Measurements from ENCODE around the gene RAPGEF3. TPM values are rescaled to one million over a fixed set of nuclear protein-coding genes. Genes with fewer than 3 reads are reported as not detected.

The RAPGEF3 gene
- total RNA-seq, 1 experiment from 2014 or later, result 6.1 TPM

DNA sequence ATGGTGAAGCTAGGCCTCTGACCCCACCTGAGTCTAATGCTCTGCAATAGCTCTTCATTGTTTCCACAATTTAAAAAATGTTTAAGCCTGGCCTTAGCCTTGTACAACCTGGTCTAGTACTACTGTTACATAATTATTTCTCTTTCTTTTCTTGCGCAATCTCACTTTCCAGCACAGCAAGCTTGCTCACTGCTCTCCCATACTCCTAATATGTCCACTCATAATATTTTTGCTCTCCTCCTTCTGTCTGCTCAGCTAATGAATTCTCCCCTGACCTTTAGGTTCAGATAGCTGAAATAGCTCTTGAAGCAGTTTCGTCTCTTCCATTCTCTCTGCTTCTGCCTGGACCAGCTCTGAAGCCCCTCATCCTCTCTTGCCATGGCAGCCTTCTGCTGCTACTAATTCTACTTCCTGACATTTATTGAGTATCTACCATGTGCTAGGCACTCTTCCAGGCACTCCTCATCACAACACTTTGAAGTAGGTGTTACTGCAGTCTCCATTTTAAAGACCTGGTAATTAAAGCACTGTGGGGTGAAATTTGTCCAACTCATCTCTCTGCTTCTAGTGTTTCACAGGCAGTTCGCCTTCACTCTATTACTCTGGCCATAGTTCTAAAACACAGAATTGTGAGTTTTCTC, 11.5 kb upstream of the RAPGEF3 start:
- Histone ChIP-seq H3K27me3 (no peaks in the 10 kb centered on the region), H3K4me3 (no peak overlapping the region), H3K9me3 (no peaks in the 10 kb centered on the region), H3K36me3 (no peaks in the 10 kb centered on the region)
- no peak for DNase-seq

DNA sequence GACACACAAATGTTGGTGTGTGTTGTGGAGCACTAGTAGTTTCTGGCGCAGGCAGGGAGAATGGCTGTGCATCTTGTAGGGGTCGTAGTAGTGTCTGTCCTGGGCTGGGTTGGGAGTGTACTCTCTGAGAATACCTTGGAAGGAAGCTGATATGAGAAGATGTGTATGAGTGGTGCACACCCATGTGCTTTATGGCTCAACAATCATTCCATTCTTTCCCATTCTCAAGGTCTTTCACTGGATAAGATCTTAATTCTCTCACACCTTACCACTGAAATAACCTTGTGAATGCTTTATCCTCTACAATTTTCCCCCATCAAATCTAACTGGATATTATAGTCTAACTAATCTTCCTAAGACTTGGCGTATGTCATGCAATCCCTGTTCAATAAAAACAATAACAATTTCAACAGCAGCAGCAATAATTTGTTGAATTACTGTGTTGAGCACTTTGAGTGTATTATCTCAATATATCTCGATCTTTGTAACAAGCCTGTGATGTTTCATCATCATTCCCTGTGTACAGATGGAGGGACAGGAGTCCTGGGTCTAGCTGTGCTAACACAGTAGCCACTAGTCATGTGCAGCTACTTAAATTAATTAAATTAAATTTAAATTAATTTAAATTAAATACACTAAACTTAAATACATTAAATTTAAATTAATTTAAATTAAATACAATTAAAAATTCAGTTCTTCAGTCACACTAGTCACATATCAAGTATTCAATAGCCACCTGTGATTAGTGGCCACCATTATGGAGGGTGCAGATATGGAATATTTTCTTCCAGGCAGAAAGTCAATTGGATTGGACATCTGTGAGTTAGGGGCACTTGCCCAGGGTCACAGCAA, 10.8 kb upstream of the RAPGEF3 start:
- Histone ChIP-seq H3K4me3 (no peak overlapping the region), H3K9me3 (no peaks in the 10 kb centered on the region), H3K27me3 (no peaks in the 10 kb centered on the region), H3K36me3 (no peaks in the 10 kb centered on the region)
- no peak for DNase-seq

DNA sequence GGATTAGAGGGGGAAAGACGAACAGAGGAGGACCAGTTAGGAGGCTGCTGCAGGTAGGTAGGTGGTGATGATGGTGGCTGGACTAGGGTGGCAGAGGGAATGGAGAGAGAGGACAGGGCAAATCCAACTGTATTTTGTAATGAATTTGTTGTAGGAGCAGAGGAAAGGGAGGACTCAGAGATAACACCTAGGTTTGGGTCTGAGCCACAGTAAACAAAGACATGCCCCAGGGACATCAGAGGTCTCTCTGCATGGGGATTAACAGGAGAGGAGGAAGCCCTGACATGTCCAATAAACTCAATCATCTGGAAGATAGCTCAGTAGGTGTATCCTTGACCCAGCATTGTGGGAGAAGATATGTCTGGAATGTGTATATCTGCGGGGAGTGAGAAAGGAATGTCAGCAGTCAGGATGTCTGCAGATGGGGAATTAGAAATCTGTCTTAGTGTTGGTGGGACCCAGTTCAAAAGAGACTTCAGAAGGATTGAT, 9.7 kb upstream of the RAPGEF3 start:
- no peaks in the 10 kb centered on the region for H3K36me3 ChIP-seq
- H3K9me3 ChIP-seq, result no peaks in the 10 kb centered on the region
- no peaks in the 10 kb centered on the region for H3K27me3 ChIP-seq
- no peak overlapping the region for H3K4me3 ChIP-seq
- no peak for DNase-seq

DNA sequence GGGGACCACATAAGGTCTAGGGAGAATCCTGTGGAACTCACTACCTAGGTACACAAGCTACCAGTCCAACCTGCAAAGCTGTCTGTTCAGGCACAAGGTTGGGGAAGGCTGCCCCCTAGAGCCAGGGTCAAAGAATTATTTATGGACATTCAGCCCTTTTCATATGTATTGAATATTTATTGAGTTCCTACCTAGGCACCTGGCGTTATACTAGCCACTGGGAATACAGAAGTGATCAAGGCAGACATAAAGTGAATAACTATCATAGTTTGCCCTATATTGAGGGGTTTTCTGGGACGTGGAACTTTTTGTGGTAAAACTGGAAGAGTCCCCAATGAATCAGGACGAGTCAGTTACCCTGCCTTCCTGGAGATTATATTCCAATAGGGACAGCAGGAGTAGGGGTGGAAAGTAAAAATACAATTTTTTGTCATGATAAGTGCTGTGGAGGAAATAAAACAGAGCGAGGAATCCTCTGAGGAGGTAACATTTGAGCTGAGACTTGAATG, 8.6 kb upstream of the RAPGEF3 start:
- no peak for DNase-seq
- H3K9me3 ChIP-seq, result no peaks in the 10 kb centered on the region
- no peak overlapping the region for H3K4me3 ChIP-seq
- no peaks in the 10 kb centered on the region for H3K36me3 ChIP-seq
- H3K27me3 ChIP-seq, result no peaks in the 10 kb centered on the region

DNA sequence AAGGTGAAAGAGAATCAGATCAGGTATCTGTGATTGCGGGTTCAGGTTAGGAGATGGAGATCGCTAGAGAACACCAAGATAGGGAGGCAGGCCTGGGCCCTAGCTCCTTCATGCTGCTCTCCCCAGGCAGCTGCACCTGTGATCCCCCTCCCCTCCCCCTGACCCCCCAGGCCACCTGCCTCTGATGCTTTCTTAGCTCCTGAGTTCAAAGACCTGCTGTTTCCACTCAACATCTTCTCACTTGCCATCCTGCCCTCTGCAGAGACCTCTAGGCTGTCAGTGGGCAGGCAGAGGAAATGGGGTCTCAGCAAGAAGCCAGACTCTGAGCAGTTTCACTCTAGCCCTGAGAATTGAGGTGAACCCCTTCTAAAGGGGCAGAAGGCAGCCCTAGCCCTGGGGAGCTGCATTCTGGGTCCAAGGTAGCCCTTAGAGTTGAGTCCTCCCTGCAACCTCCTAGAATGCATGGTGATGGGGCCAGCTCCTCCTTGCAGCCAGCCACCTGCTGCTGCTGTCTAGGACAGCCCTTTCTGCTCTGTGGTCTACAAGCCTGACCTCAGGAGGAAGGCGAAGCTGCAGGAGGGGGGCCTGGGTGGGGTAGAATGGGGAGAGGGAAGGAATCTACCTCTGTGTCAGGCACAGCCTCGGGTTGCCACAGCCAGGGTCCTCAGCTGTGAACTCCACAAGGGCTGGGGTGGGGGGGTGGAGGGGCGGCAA, 8.0 kb upstream of the RAPGEF3 start:
- Histone ChIP-seq H3K27me3 (no peaks in the 10 kb centered on the region), H3K9me3 (no peaks in the 10 kb centered on the region), H3K36me3 (no peaks in the 10 kb centered on the region), H3K4me3 (no peak overlapping the region)
- no peak for DNase-seq

DNA sequence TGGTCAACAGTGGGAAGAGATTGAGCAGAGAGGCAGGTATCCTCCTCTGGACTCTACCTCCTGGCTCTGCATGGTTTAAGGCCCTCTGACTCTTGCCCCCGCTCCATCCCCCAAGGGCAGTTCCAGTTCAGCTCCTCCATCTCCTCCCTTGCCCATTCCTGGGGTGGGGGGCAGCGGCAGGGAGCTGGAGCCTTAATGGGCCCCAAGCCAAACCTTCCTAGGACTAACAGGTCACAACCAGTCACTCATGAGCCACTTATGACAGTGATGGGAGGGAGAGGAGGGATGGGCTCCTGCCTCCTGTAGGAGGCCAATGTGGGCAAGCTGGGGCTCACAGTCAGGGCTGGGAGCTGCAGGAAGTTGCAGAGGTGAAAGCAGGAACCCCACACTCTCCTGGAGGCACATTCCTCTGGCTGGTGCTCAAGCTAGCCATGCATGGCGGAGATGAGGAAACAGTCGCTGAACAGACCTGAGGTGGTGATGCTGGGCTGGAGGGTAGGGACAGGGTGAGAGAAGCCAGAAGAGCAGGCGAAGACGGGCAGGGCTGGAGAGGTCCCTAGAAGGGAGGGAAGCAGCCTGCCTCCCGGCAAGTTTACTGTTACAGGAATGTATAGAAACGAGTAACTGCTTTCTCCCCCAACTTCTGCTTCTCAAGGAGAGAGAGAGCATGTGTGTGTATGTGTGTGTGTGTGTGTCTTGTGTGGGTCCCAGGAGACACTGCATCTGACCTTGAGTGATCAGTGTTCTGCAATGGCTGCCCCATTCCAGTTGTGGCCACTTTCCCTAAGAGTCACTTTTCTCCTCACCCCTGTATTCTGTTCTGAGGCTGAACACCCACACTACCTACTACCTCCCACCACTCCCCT, 5.0 kb upstream of the RAPGEF3 start:
- Histone ChIP-seq H3K9me3 (no peaks in the 10 kb centered on the region), H3K27me3 (no peaks in the 10 kb centered on the region), H3K36me3 (no peaks in the 10 kb centered on the region), H3K4me3 (no peak overlapping the region)
- no peak for DNase-seq

DNA sequence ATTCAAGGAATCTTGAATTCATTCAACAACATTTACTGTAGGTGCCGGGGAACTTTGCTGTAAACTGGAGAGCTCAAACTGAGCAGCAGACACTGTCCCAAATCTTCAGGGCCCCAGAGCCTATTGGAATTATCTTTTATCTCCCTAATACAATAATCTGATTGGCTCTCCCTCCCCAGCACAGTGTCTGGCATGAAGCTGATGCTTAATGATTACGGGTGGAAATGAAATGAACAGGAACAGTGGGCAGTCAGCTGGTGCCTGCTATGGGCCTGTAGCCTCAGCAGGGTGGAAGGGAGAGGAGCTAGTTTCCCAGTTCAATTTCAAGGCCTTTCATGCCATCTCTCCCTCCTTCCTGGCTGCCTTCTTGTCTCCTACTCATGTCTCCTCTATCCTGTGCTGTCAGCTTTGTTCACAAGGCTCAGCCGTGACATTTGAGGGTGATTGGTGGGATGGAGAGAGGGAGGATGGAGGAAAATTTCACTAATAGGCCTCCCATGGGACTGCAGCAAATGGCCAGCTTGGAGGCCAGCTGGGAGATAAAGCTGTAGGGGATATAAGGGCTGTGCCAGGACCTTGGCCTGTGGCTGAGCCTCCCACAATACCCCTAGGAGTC, 4.3 kb upstream of the RAPGEF3 start:
- no peaks in the 10 kb centered on the region for H3K36me3 ChIP-seq
- DNase-seq, result no peak
- no peaks in the 10 kb centered on the region for H3K9me3 ChIP-seq
- no peaks in the 10 kb centered on the region for H3K27me3 ChIP-seq
- no peak overlapping the region for H3K4me3 ChIP-seq

DNA sequence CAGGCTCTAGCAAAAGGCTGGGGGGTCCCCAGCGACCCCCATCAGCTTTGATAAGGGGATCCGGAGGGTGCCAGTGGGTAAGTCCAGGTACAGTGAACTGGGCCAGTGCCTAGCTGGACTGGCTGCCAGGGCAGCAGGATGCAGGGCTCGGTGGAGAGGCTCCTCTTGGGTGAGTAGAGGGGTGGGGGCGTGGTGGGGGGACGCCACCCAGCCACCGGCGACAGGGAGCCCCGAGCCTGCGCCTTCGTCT, 171 bp downstream of the RAPGEF3 start:
- no peak for DNase-seq
- peak overlapping the region; percentile 61 for H3K4me3 ChIP-seq
- no peaks in the 10 kb centered on the region for H3K27me3 ChIP-seq
- no peaks in the 10 kb centered on the region for H3K9me3 ChIP-seq
- H3K36me3 ChIP-seq, result no peaks in the 10 kb centered on the region

DNA sequence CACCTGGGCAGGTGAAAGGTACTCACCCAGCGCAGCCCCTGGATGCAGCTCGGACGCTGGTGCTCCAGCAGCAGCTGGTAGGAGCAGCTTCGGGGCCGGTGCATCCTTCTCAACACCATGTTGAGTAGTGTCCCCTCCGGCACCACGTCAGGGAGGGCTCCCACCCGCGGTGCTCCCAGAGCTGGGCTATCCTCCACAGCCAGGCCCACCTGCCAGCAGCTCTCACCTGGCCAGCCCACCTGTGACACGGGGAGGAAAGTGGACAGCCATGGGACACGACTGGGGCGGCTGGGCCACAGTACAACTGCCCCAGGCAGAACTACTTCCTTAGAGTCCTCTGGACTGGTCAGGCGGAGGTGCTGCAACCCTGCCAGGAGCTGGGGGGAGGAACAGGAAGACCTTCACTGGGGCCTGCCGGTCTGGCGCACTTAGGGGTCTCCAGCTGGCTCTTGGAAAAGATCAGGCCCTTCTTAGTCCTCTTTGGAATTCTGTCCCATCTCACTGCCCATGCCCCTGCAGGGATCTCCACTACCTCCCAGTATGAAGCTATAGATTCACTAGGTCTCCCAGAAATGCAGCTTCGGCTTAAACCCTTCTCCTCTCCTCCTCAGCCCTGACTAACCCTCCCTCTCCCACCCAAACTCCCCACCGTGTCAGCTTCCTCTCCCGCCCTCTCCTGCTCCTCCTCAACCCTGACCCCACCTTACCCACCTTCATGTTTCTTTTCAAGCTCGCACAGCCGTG, 668 bp downstream of the RAPGEF3 start:
- Histone ChIP-seq H3K4me3 (peak overlapping the region; percentile 61), H3K27me3 (no peaks in the 10 kb centered on the region), H3K9me3 (no peaks in the 10 kb centered on the region), H3K36me3 (no peaks in the 10 kb centered on the region)
- DNase-seq, result no peak

DNA sequence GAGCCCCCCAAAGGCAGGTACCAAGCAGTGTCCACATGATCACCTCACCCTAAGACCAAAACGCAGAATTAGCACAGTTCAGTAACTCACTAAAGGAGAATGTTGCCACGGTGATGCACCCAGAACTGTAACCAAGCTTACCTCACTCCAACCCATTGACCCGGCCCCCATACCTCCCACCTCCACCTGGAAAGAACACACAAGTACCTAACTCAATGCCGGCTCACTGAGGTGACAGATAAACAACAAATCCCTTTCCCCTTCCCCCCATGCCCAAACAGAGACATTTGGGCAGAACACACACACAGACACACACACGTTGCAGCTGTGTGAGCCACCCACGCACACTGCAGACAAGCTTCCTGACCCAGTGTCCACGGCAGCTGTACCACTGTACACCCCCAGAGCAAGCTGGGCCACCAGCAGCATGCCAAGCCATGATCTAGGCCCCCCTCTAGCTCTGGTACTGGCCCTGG, 1.3 kb downstream of the RAPGEF3 start:
- H3K9me3 ChIP-seq, result no peaks in the 10 kb centered on the region
- H3K27me3 ChIP-seq, result no peaks in the 10 kb centered on the region
- H3K36me3 ChIP-seq, result no peaks in the 10 kb centered on the region
- H3K4me3 ChIP-seq, result no peak overlapping the region
- no peak for DNase-seq

DNA sequence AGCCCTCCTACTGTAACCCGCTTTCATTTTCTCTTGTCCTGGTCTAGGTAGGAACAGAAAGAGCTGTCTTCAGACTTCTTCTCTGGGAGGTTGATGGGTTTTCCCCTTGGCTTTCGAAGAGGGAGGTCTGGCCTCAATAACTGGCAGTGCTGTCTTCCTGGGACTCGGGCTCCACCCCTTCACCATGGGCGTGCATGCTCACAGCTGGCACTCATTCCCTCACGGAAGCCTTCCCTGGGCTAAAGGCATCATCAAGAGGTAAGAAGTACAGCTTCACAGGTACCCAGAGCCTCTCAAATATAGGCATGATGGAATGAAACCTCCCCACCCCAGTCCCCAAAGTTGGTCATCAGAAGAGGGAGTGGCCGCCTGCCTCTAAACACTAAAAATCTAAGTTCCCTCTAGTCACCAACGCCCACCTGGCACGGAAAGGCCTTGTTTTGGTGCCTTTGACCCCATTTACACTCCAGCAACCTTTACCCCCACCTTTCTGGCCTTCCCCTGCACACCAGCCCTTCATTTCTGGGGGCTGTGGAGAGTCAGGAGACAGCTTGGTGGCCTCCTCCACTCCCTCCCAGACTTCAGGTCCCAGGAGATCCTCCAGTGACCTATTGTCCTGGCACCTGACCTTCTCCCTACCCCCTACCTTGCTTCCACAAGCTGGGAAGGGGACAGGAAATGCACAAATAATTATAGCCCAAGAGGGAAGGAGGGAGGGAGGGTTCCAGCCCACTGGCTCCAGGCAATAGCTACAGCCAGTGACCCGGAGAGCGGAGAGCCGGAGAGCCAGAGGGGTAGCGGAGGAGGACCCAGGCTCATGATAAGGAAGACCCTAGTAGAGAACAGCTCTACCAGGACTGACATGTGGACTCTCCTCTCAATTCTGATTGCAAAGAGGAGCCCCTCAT, 2.8 kb downstream of the RAPGEF3 start:
- H3K9me3 ChIP-seq, result no peaks in the 10 kb centered on the region
- no peaks in the 10 kb centered on the region for H3K27me3 ChIP-seq
- H3K4me3 ChIP-seq, result no peak overlapping the region
- no peaks in the 10 kb centered on the region for H3K36me3 ChIP-seq
- DNase-seq, result peak; percentile 45

DNA sequence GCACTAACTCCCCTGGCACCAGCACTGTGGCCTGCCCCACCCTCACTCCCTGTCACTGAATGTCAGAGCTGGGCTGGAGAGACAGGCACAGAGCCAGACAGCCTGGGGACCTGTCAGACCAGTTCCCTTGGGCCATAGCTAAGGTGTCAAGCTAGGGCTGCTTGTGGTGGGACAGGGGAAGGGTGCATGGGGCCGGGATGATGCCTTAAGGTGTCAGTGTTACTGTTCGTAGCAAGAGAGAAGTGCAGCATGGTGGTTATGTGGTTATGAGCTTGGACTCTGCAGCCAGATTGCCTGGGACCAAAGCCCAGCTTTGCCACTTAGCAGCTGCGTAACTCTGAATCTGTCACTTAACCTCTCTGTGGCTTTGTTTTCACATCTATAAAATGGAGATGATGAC, 3.8 kb downstream of the RAPGEF3 start:
- DNase-seq, result no peak
- Histone ChIP-seq H3K9me3 (no peaks in the 10 kb centered on the region), H3K36me3 (no peaks in the 10 kb centered on the region), H3K27me3 (no peaks in the 10 kb centered on the region), H3K4me3 (no peak overlapping the region)

DNA sequence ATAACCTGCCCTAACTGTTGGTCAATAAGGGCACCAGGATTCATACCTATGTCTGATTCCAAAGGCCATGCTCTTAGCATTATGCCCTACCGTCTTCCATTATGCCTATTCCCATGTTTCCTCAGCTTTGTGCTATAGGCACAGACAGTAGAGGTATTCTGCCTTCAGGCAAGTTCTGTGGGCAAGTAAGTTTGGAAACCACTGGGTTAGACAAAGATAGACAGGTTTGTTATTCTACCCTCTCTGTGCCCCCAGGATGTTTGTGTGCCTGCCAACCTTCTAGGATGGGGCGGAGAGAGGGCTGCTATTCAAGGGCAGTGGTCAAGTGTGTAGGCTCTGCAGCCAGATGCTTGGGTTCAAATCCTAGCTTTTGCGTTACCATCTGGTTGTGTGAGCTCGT, 4.6 kb downstream of the RAPGEF3 start:
- DNase-seq, result peak; percentile 37
- no peaks in the 10 kb centered on the region for H3K36me3 ChIP-seq
- H3K27me3 ChIP-seq, result no peaks in the 10 kb centered on the region
- H3K9me3 ChIP-seq, result no peaks in the 10 kb centered on the region
- no peak overlapping the region; the same call in 1 of the 2 replicates for H3K4me3 ChIP-seq

DNA sequence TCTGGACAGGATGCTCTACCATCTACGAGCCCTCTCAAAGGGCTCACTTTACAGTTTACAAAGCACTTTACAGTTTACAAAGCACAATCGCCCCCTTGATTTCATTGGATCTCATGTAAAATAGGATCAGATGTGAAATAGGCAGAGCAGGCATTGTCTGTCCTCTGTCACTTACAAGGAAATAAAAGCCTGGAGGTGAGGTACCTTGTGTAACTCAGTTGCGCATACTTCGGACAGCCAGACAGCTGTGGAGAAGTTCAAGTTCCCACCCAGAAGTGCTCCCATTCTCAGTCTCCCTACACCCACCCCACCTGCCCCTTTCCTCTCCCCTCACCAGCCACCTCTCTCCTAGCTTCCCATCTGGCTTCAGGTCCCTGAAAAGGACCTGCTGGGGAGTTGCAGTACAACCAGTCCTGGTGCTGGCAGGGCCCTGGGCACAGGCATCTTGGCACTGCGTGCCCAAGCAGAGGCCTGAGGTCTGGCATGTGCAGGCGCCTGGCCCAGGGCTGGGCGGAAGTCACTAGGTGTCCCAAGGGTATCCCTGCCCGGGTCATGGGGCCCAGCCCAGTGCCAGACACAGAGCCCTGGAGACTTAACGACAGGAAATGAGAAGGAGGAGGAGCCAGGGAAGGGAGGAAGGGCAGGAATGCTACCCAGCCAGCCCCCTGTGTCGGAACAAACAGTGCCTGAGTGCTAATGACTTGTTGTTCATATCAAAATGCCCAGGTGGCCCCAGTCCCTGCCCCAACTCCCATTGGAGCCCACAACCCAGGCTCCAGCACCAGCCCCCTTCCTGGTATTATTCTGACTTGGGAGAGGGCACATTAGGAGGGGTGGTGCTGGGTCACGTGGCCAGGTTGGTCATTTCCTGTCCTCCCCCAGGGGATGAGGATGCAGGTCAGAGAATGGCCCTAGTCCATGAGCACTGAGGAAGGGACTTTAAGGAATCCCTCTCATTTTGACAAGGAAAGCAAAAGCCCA, 5.4 kb downstream of the RAPGEF3 start:
- Histone ChIP-seq H3K36me3 (no peaks in the 10 kb centered on the region), H3K4me3 (no peak overlapping the region; the same call in 1 of the 2 replicates), H3K9me3 (no peaks in the 10 kb centered on the region), H3K27me3 (no peaks in the 10 kb centered on the region)
- DNase-seq, result peak; percentile 84
